WERI-Rb-1 (cell line): Measurements from ENCODE around the gene ETV4.
A peak's percentile ranks its signal among the peaks of the same experiment; 100 is the strongest.

ENCODE experiments used
- DNase-seq: peaks from one replicate; pipeline ENCODE4 v3.0.0-alpha.2; 2020
- H3K27ac ChIP-seq: fragments of 250-450 bp; sonication (Bioruptor Pico); 2 replicates; pipeline ENCODE4 v1.5.1; 2020; ENCODE audit warnings: mild to moderate bottlenecking, moderate library complexity
- H3K27me3 ChIP-seq: fragments of 250-450 bp; sonication (Bioruptor Pico); 2 replicates; pipeline ENCODE4 v1.5.1; 2021; ENCODE audit warnings: mild to moderate bottlenecking, low read depth, moderate library complexity; ENCODE audit not compliant: insufficient read depth, severe bottlenecking
- H3K36me3 ChIP-seq: fragments of 250-450 bp; sonication (Bioruptor Pico); 2 replicates; pipeline ENCODE4 v1.5.1; 2020; ENCODE audit warnings: mild to moderate bottlenecking, moderate library complexity
- H3K4me3 ChIP-seq: 2 replicates; pipeline ENCODE4 v1.5.1; 2011; ENCODE audit warnings: low read depth, mild to moderate bottlenecking, control low read depth, low read length
- H3K9me3 ChIP-seq: fragments of 250-450 bp; sonication (Bioruptor Pico); 2 replicates; pipeline ENCODE4 v1.5.1; 2021; ENCODE audit warnings: mild to moderate bottlenecking, moderate library complexity; ENCODE audit not compliant: severe bottlenecking
- TF ChIP-seq, protein P1 (sequence below): IDR thresholded peaks from 2 replicates; pipeline ENCODE4 v1.5.1; 2011; ENCODE audit warnings: low read depth, mild to moderate bottlenecking, control low read depth, inconsistent platforms, low read length

The ETV4 gene

DNA sequence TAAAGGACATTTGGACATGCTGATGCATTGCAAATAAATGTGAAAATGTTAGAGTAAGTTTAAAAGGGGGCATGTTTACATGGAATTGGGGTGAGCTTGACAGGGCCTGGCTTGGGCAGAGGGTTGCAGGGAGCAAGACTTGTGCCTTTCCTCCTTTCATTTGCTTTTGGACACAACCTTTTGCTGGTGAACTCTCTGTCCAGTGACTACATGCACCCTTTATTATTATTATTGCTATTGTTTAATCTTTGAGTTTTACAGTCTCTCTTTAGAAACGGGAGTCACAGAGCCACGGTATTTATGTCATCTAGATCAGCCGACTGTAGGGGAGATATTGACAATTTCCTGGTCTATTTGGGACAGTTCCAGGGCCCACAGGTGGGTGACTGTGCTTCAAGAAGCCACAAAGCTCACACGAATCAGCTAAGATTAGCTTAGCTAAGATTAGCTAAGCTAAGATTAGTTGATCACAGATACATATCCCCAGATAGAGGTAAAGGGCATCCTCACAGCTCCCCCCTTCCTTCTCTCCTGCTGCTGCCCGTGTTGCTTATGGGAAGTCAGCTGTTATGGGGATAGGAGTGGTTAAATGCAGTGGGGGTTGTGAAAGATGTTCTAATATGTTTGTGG, 28.9 kb upstream of the ETV4 start:
- DNase-seq, result peak; percentile 76
- H3K36me3 ChIP-seq, result no peaks in the 10 kb centered on the region
- no peaks in the 10 kb centered on the region for H3K27me3 ChIP-seq
- H3K27ac ChIP-seq, result no peak overlapping the region
- TF ChIP-seq, protein P1, sequence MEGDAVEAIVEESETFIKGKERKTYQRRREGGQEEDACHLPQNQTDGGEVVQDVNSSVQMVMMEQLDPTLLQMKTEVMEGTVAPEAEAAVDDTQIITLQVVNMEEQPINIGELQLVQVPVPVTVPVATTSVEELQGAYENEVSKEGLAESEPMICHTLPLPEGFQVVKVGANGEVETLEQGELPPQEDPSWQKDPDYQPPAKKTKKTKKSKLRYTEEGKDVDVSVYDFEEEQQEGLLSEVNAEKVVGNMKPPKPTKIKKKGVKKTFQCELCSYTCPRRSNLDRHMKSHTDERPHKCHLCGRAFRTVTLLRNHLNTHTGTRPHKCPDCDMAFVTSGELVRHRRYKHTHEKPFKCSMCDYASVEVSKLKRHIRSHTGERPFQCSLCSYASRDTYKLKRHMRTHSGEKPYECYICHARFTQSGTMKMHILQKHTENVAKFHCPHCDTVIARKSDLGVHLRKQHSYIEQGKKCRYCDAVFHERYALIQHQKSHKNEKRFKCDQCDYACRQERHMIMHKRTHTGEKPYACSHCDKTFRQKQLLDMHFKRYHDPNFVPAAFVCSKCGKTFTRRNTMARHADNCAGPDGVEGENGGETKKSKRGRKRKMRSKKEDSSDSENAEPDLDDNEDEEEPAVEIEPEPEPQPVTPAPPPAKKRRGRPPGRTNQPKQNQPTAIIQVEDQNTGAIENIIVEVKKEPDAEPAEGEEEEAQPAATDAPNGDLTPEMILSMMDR, result no peak
- H3K9me3 ChIP-seq, result no peaks in the 10 kb centered on the region
- no peak overlapping the region for H3K4me3 ChIP-seq

DNA sequence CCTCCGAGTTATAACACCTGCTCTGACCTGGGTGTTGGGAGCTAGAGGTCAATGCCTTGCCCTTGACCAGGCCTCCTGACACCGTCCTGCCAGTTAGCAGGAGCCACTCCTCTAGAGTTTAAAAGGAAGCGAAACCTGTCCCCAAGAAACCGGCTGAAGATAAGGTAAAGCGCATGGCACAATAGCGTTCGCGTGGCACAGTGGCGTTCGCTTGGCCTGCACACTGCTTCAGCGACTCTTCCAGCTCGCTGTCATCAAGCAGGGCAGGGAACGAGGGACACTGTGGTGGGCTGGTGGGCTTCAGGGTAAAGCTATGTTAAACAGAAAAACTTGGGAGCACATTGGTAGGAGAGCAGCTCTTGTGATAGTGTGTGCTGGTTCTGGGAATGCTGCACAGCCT, 28.2 kb upstream of the ETV4 start:
- Histone ChIP-seq H3K36me3 (no peaks in the 10 kb centered on the region), H3K27me3 (no peaks in the 10 kb centered on the region), H3K9me3 (no peaks in the 10 kb centered on the region), H3K27ac (no peak overlapping the region), H3K4me3 (no peak overlapping the region)
- DNase-seq, result no peak
- TF ChIP-seq, protein P1, result no peak

DNA sequence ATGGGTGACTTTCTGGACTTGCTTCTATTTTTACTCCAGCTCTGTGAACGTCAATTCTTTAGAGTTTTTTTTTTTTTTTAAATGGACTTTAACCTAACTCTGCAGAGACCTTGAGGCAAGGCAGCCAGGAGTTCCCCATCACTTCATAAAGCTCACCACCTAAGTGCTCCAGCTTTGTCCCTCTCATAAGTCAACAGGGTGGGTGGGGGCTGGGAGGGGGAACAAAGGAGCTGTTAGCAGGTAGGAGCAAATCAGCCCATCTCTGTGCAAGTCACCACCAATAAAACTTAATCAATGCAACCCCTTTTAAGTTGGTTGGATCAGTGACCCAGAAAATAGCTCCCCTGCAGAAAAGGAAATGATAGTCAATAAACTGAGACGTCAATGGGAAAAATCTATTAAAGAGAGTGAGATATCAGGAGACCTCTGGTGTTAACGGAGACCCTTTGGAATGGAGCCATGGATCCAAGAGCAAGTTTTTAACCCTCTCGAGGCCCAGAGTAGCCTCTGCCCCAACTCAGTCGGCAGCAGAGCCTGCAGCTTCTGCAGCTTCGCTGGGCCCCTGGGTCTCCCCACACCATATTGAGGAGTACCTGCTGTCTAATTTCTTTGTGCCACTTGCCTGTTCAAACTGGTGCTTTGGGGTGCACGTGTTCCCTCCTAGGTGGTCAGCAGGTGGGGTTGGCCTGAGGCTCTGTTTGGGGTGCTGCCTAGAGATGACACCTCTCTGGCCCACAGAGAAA, 27.6 kb upstream of the ETV4 start:
- Histone ChIP-seq H3K27ac (no peak overlapping the region), H3K9me3 (no peaks in the 10 kb centered on the region)
- TF ChIP-seq, protein P1, result no peak

DNA sequence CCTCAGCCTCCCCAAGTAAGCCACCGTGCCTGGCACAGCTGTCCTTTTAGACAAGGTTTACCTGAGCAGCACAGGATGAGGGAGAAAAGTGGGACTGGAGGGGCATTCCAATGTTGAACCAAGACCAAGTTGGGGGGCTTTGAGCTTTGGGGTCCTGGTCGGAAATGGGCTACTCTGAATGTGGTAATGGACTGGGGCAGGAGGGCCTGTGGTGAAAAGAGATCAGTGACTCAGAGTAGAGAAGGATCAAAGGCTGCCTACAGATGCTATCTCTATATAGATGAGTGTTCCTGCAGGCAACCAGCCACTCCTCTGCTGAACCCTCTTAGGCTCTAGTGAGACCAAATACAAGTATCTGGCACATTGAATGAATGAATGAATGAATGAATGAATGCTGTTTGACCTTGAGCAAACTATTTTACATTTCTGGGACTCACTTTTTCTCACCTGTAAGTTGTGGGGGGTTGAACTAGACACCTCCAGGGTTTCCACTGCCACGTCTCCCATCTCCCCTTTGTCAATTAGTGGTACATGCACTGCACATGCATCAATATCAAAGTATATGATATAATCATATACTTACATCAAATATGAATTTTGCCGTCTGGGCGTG, 26.3 kb upstream of the ETV4 start:
- DNase-seq, result no peak
- TF ChIP-seq, protein P1, result no peak
- H3K36me3 ChIP-seq, result no peaks in the 10 kb centered on the region
- no peak overlapping the region for H3K4me3 ChIP-seq
- H3K27ac ChIP-seq, result no peak overlapping the region
- H3K9me3 ChIP-seq, result no peaks in the 10 kb centered on the region
- no peaks in the 10 kb centered on the region for H3K27me3 ChIP-seq

More for the DNA sequence above, 27.6 kb upstream of the ETV4 start:
- Histone ChIP-seq H3K36me3 (no peaks in the 10 kb centered on the region), H3K27me3 (no peaks in the 10 kb centered on the region), H3K4me3 (no peak overlapping the region)
- no peak for DNase-seq

DNA sequence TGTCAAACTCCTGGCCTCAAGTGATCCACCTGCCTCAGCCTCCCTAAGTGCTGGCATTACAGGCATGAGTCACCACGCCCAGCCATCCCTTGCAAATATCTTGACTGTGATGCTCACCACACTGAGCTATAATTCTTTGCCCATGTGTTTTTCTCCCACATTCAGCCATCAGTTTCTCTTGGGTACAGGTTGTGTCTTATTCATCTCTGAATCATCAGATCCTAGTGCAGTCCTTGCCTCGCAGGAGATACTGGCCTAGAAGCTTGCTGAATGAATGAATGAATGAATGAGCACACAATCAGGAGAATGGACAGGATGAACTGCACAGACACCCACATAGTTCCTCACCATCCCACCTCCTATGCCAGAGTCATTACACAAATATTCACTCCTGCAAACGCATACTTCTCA, 24.4 kb upstream of the ETV4 start:
- TF ChIP-seq, protein P1, result no peak
- Histone ChIP-seq H3K27ac (no peak overlapping the region), H3K4me3 (no peak overlapping the region), H3K36me3 (no peaks in the 10 kb centered on the region), H3K27me3 (no peaks in the 10 kb centered on the region), H3K9me3 (no peaks in the 10 kb centered on the region)
- DNase-seq, result no peak
